GM12892 (cell line): ENCODE results near the gene NDUFS5.

Source experiments
- POLR2A ChIP-seq: IDR thresholded peaks from 2 replicates; pipeline ENCODE4 v1.6.1; 2011; ENCODE audit warnings: low read depth, low read length, control low read depth
- TAF1 ChIP-seq: IDR thresholded peaks from 2 replicates; pipeline ENCODE4 v1.6.1; 2011; ENCODE audit warnings: low read depth, mild to moderate bottlenecking, control low read depth, low read length, borderline replicate concordance

DNA sequence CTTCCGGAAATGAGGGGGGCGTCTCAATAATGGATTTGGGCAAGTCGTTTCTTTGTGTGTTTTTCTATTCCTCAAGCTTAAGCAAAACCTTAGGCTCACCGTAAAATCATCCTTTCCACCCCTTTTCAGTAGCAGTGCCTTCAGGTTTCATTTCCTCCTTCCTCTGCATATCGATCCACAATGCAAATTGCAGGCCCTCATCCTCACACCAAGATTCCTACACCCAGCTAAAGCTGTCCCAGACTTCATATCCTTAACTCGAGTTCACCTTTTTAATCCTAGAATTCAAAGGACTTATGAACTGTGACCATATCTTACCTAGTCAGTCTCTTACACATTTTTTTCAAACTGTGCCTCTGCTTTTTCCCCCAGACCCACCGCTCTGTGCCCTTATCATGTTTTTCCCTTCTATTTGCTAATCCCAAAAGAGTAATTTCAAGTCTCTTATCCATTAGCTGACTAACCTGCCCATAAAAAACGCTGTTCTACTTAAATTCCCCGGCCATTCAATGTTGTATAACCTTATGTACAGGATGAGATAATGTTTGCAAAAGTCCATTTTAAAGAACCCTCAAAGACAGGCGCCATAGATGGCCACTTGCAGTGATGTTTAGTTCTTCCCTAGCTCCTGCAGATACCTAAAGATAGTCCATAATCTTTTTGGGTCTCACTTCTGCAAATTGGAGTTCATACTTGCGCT is 33.6 kb upstream of the NDUFS5 start:
- TF ChIP-seq POLR2A (no peak), TAF1 (no peak)
